Panc1 (cell line): ENCODE measurements around the gene RPL41. TPM values are rescaled to one million over a fixed set of nuclear protein-coding genes. Genes with fewer than 3 reads are reported as not detected.

Experiments used
- ATAC-seq: fragments of 200-7000 bp; cut with Tn5 transposase; 2 replicates; pipeline ENCODE4 v1.9.1; 2020; ENCODE audit warnings: mild to moderate bottlenecking, moderate library complexity
- BruUV-seq: library from RNA; stranded (reverse); fragments of 400-500 nt; replicated peaks from 2 replicates; lab custom pipeline; 2021; lab: Mats Ljungman, UMichigan
- CTCF ChIA-PET: fragments of 300-600 bp; sonication (Branson Sonifier 250); formaldehyde crosslinking; loops from one replicate; lab custom pipeline; 2022; ENCODE audit warnings: antibody characterized with exemption; lab: Charles Lee
- POLR2A ChIA-PET: fragments of 300-600 bp; sonication (Branson Sonifier 250); formaldehyde crosslinking; loops from one replicate; lab custom pipeline; 2022; ENCODE audit warnings: antibody characterized with exemption; lab: Charles Lee
- DNase-seq: peaks from one replicate; pipeline ENCODE4 v3.0.0-alpha.2; 2010; ENCODE audit warnings: low read depth, low spot score
- H3K27ac ChIP-seq: 2 replicates; pipeline ENCODE4 v1.5.1; 2011; ENCODE audit warnings: mild to moderate bottlenecking, low read length, inconsistent platforms
- H3K27me3 ChIP-seq: fragments of 200-500 bp; sonication (Bioruptor generic); 2 replicates; pipeline ENCODE4 v1.6.0; 2014; ENCODE audit warnings: low read length, inconsistent platforms; ENCODE audit not compliant: control insufficient read depth, insufficient read depth
- H3K36me3 ChIP-seq: fragments of 200-500 bp; sonication (Bioruptor generic); 2 replicates; pipeline ENCODE4 v1.5.1; 2014; ENCODE audit warnings: inconsistent platforms, mild to moderate bottlenecking, low read length, moderate library complexity; ENCODE audit not compliant: control insufficient read depth, insufficient read depth
- H3K4me1 ChIP-seq: 2 replicates; pipeline ENCODE4 v1.5.1; 2011; ENCODE audit warnings: inconsistent platforms, mild to moderate bottlenecking, low read length, moderate library complexity; ENCODE audit not compliant: control insufficient read depth, insufficient read depth
- H3K4me3 ChIP-seq, 2 experiments: 2 replicates each; pipeline ENCODE4 v1.5.1; 2011 to 2012; ENCODE audit warnings: low read depth in 2 of 2, low read length in 2 of 2, mild to moderate bottlenecking in 2 of 2, inconsistent platforms in 1 of 2, moderate library complexity in 1 of 2
- H3K9me3 ChIP-seq: fragments of 200-500 bp; sonication (Bioruptor generic); 2 replicates; pipeline ENCODE4 v1.5.1; 2014; ENCODE audit warnings: low read depth, mild to moderate bottlenecking, inconsistent platforms, low read length, moderate library complexity; ENCODE audit not compliant: control insufficient read depth, insufficient read depth
- POLR2AphosphoS5 ChIP-seq: IDR thresholded peaks from 2 replicates; pipeline ENCODE4 v1.6.1; 2012; ENCODE audit warnings: mild to moderate bottlenecking, low read depth, low read length, moderate library complexity
- SIN3A ChIP-seq: IDR thresholded peaks from 2 replicates; pipeline ENCODE4 v1.6.1; 2012; ENCODE audit warnings: low read depth, mild to moderate bottlenecking, low read length, moderate library complexity, borderline replicate concordance; ENCODE audit not compliant: insufficient read depth
- TCF7L2 ChIP-seq: IDR thresholded peaks from 2 replicates; pipeline ENCODE4 v1.6.1; 2011; ENCODE audit warnings: mild to moderate bottlenecking, low read depth, low read length, inconsistent platforms
- in situ Hi-C: cut with HindIII; loops from 2 replicates; pipeline ENCODE4 v1.10.0; 2016; ENCODE audit warnings: low sequenced_read_pairs, low pct_unique_long_range_greater_than_20kb
- intact Hi-C: fragments of 100-400 bp; cut with micrococcal nuclease; formaldehyde crosslinking; loops from one replicate; pipeline ENCODE4 v1.10.0; 2022; ENCODE audit not compliant: unreplicated experiment
- total RNA-seq: library from RNA; stranded (reverse); gene quantifications from one replicate; pipeline ENCODE4 v1.2.1, GENCODE V29; 2021; ENCODE audit not compliant: unreplicated experiment
- TF ChIP-seq, protein P1 (sequence below), 2 experiments: IDR thresholded peaks; 2 replicates each; pipeline ENCODE4 v1.6.1; 2011 to 2012; ENCODE audit warnings: low read depth in 2 of 2, control low read depth in 1 of 2, low read length in 1 of 2, mild to moderate bottlenecking in 1 of 2, moderate library complexity in 1 of 2; ENCODE audit not compliant: insufficient read depth in 1 of 2
- TF ChIP-seq, protein P2 (sequence below): fragments of 450-650 bp; IDR thresholded peaks from 2 replicates; pipeline ENCODE4 v1.5.1; 2017; ENCODE audit warnings: mild to moderate bottlenecking

RPL41 gene
- total RNA-seq, 1 experiment from 2014 or later = 2,264 TPM

DNA sequence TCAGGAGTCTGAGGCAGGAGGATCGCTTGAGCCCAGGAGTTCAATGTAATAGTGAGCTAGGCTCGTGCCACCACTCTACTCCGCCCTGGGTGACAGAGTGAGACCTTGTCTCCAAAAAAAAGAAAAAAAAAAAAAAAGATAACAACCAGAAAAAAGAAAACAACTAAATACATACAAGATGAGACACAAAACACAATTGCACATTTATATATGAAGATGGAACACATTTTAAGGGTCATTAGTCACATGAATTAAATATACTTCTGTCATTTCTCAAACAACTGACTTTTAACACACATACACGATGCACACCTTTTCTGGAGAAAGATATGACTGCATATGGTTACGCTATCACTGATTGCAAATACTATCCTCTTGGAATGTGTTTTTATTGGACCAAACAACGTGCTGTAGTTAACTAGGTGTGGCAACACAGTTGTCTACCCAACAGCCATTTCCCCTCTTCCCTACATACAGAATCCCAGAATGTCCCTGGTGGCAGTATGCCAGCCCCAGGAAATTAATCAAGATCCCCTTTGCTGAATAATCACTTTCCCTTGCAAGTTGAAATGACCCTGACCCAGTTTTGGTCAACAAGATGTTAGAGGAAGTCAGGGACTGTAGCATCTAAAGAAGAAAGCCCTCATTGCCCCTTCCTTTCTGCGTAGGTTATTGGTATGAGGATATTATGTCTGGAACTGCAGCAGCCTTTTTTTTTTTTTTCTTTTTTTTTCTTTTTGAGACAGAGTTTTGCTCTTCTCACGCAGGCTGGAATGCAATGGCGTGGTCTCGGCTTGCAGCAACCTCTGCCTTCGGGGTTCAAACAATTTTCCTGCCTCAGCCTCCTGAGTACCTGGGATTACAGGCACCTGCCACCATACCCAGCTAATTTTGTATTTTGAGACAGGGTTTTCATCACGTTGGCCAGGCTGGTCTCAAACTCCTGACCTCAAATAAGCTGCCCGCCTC is 30.3 kb downstream of the RPL41 start:
- BruUV-seq = no TSS peak
- intact Hi-C loops = no loop called here
- peaks cover 9% of the 10 kb centered on the region; the same call in 1 of the 2 replicates for H3K4me1 ChIP-seq
- peaks cover 4% of the 10 kb centered on the region; the same call in 1 of the 2 replicates for H3K36me3 ChIP-seq
- no peak for DNase-seq
- H3K4me3 ChIP-seq = no peak overlapping the region
- POLR2A ChIA-PET = interaction anchor here (0.7 kb wide), 2 partner anchors 62 to 408 kb away, joined by 5 to 12 read pairs; no protein-coding TSS in a partner anchor
- TF ChIP-seq, protein P1, sequence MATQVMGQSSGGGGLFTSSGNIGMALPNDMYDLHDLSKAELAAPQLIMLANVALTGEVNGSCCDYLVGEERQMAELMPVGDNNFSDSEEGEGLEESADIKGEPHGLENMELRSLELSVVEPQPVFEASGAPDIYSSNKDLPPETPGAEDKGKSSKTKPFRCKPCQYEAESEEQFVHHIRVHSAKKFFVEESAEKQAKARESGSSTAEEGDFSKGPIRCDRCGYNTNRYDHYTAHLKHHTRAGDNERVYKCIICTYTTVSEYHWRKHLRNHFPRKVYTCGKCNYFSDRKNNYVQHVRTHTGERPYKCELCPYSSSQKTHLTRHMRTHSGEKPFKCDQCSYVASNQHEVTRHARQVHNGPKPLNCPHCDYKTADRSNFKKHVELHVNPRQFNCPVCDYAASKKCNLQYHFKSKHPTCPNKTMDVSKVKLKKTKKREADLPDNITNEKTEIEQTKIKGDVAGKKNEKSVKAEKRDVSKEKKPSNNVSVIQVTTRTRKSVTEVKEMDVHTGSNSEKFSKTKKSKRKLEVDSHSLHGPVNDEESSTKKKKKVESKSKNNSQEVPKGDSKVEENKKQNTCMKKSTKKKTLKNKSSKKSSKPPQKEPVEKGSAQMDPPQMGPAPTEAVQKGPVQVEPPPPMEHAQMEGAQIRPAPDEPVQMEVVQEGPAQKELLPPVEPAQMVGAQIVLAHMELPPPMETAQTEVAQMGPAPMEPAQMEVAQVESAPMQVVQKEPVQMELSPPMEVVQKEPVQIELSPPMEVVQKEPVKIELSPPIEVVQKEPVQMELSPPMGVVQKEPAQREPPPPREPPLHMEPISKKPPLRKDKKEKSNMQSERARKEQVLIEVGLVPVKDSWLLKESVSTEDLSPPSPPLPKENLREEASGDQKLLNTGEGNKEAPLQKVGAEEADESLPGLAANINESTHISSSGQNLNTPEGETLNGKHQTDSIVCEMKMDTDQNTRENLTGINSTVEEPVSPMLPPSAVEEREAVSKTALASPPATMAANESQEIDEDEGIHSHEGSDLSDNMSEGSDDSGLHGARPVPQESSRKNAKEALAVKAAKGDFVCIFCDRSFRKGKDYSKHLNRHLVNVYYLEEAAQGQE (IDR thresholded peaks at IDR 0.05; ENCODE audit: insufficient read depth in 1 of 2, low read depth in 2 of 2, low read length in 1 of 2) = no peak
- TF ChIP-seq POLR2AphosphoS5 = no peak; the same call in 1 of the 2 replicates
- TF ChIP-seq TCF7L2 = no peak
- no peak for TF ChIP-seq SIN3A
- TF ChIP-seq, protein P2, sequence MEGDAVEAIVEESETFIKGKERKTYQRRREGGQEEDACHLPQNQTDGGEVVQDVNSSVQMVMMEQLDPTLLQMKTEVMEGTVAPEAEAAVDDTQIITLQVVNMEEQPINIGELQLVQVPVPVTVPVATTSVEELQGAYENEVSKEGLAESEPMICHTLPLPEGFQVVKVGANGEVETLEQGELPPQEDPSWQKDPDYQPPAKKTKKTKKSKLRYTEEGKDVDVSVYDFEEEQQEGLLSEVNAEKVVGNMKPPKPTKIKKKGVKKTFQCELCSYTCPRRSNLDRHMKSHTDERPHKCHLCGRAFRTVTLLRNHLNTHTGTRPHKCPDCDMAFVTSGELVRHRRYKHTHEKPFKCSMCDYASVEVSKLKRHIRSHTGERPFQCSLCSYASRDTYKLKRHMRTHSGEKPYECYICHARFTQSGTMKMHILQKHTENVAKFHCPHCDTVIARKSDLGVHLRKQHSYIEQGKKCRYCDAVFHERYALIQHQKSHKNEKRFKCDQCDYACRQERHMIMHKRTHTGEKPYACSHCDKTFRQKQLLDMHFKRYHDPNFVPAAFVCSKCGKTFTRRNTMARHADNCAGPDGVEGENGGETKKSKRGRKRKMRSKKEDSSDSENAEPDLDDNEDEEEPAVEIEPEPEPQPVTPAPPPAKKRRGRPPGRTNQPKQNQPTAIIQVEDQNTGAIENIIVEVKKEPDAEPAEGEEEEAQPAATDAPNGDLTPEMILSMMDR = no peak
- no peak overlapping the region for H3K27ac ChIP-seq
- in situ Hi-C loops = no loop called here
- no peaks in the 10 kb centered on the region for H3K9me3 ChIP-seq
- ATAC-seq = no peak
- H3K27me3 ChIP-seq = no peaks in the 10 kb centered on the region
- CTCF ChIA-PET = no interaction called here

DNA sequence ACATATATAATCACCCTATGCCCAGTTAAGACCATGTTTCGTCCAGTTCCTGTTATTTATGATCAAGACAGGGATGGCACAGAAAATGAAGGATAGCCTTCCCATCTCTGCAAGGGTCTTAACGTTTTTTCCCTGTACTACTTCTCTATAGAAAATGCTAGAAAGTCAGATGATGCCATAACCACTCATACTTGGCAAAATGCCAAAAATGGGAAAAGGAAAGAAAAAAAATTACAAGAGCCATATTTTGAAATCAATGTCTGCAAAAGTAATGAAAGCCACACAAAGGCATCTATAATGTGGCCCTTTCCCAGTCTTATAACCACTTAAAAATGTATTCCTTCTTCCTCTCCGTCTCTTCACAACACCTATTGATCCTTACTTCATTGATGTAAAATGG is 34.1 kb downstream of the RPL41 start:
- TF ChIP-seq, protein P1 (IDR thresholded peaks at IDR 0.05; ENCODE audit: insufficient read depth in 1 of 2, low read depth in 2 of 2, low read length in 1 of 2) = no peak
- TF ChIP-seq TCF7L2 = no peak
- no peak for TF ChIP-seq POLR2AphosphoS5
- no peak for TF ChIP-seq SIN3A
- TF ChIP-seq, protein P2 = no peak
- DNase-seq (no peak), ATAC-seq (no peak)
- no TSS peak for BruUV-seq
- Histone ChIP-seq H3K36me3 (peaks cover 3% of the 10 kb centered on the region; the same call in 1 of the 2 replicates), H3K4me3 (no peak overlapping the region), H3K9me3 (no peaks in the 10 kb centered on the region), H3K4me1 (peaks cover 28% of the 10 kb centered on the region), H3K27me3 (no peaks in the 10 kb centered on the region), H3K27ac (no peak overlapping the region)
- POLR2A ChIA-PET = interaction anchor here (0.6 kb wide), 2 partner anchors 57 to 150 kb away, joined by 3 to 5 read pairs; no protein-coding TSS in a partner anchor
- CTCF ChIA-PET = no interaction called here
- intact Hi-C loops (no loop called here), in situ Hi-C loops (no loop called here)
